GM06990 (cell line): ENCODE data around the gene ABCC4.

Experiments
- DNase-seq: peaks from one replicate; pipeline ENCODE4 v3.0.0-alpha.2; 2011; ENCODE audit not compliant: insufficient read length; ENCODE audit errors: extremely low read depth
- H3K27me3 ChIP-seq: replicated peaks from 2 replicates; pipeline ENCODE4 v1.6.0; 2011; ENCODE audit warnings: low read length; ENCODE audit not compliant: control insufficient read depth, insufficient read depth
- H3K36me3 ChIP-seq: 2 replicates; pipeline ENCODE4 v1.5.1; 2011; ENCODE audit warnings: low read length; ENCODE audit not compliant: control insufficient read depth, insufficient read depth
- H3K4me3 ChIP-seq: replicated peaks from 2 replicates; pipeline ENCODE4 v1.5.1; 2011; ENCODE audit warnings: low read depth, mild to moderate bottlenecking, control low read depth, low read length
- CTCF ChIP-seq: IDR thresholded peaks from 2 replicates; pipeline ENCODE4 v1.5.1; 2011; ENCODE audit warnings: low read length, control low read depth, mild to moderate bottlenecking, inconsistent platforms; ENCODE audit not compliant: insufficient read depth, poor library complexity, severe bottlenecking

Gene ABCC4

DNA sequence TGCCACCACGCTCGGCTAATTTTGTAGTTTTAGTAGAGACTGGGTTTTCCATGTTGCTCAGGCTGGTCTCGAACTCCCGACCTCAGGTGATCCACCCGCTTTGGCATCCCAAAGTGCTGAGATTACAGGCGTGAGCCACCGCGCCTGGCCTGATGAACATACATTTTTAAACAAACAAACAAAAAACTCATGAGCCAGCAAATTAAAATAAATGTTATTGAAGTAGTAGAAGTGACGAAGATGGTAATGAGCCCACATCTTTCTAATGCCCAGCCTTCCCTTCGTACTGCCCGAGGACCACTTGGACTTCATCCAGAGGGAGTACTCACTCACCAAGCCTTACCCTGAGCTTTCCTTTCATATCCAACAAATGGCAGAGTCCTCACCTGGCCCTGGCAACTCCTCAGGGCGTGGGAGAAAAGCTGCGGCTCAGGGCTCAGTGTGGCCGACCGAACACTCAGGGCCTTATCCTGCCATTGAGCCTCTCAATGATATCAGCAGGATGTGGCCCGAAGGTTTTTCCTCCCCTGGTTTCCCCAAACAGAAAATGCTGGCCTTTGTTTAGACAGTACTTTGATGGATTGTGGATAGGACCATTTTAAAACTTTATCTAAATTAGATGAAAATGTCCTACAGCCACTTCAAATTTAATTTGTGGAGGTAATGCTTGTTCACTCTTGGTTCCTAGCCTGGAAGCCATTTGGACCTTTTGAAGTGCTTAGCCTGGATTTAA lies 22.8 kb upstream of the ABCC4 start:
- Histone ChIP-seq H3K36me3 (no peaks in the 10 kb centered on the region), H3K4me3 (no peak overlapping the region), H3K27me3 (no peaks in the 10 kb centered on the region)
- TF ChIP-seq CTCF, result no peak
- DNase-seq, result no peak

- Histone ChIP-seq H3K36me3 (no peaks in the 10 kb centered on the region), H3K4me3 (no peak overlapping the region), H3K27me3 (no peaks in the 10 kb centered on the region)
- no peak for DNase-seq
- no peak for TF ChIP-seq CTCF
Measured at GRCh38 chr13:95319551-95320274, 18.5 kb upstream of the ABCC4 start.

DNA sequence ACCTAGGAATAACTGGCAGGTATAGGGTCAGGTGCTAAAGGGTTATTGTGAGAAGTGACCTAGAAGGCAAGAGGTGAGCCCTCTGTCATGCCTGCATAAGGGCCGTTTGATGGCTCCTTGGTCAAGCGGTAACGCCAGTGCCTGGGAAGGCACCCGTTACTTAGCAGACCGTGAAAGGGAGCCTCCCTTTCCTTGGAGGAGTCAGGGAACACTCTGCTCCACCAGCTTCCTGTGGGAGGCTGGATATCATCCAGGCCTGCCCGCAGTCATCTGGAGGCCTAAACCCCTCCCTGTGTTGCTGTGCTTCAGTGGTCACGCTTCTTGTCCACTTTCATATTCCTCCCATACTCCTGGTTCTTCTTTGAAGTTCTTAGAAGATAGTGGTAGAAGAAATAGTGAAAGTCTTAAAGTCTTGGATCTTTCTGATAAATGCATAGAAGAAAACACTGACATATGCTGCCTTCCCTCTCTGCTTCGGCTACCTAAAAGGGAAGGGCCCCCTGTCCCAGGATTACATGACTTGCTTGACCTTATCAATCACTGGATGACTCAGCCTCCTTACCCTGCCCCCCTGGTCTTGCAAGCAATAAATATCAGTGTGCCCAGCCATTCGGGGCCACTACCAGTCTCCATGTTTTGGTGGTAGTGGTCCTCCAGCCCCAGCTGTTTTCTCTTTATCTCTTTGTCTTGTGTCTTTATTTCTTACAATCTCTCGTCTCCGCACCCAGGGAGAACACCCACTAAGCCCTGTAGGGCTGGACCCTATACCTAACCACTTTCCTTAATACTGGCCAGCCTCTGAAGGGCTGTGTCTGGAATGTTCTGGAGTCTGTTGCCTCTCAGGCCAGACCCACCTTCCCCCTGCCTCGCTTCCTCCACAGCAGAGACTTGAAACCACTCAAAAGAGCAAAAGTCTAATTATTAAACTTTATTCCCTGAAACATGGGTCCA lies 16.1 kb upstream of the ABCC4 start:
- no peaks in the 10 kb centered on the region for H3K27me3 ChIP-seq
- H3K4me3 ChIP-seq, result no peak overlapping the region
- no peak for TF ChIP-seq CTCF
- H3K36me3 ChIP-seq, result no peaks in the 10 kb centered on the region
- DNase-seq, result no peak

- Histone ChIP-seq H3K4me3 (no peak overlapping the region), H3K36me3 (no peaks in the 10 kb centered on the region), H3K27me3 (no peaks in the 10 kb centered on the region)
- no peak for DNase-seq
- no peak for TF ChIP-seq CTCF
Measured at GRCh38 chr13:95315752-95316151, 14.5 kb upstream of the ABCC4 start.

GRCh38 chr13:95307507-95307906 lies 6.3 kb upstream of the ABCC4 start:
- Histone ChIP-seq H3K4me3 (no peak overlapping the region), H3K27me3 (no peaks in the 10 kb centered on the region), H3K36me3 (no peaks in the 10 kb centered on the region)
- DNase-seq, result no peak
- TF ChIP-seq CTCF, result no peak
